Neural progenitor cell (in vitro differentiated cells): ENCODE data around the gene ARL16. TPM values are rescaled to one million over a fixed set of nuclear protein-coding genes. Genes with fewer than 3 reads are reported as not detected.
A peak's percentile ranks its signal among the peaks of the same experiment; 100 is the strongest.

Experiments used
- DNase-seq: peaks from one replicate; pipeline ENCODE4 v3.0.0-alpha.2; 2016; ENCODE audit warnings: low spot score
- H2AFZ ChIP-seq: fragments of 200-600 bp; sonication (generic); replicated peaks from 2 replicates; pipeline ENCODE4 v1.6.1; 2016; ENCODE audit warnings: antibody characterized with exemption
- H3F3A ChIP-seq: fragments of 200-600 bp; sonication (generic); 2 replicates; pipeline ENCODE4 v1.6.1; 2016; ENCODE audit warnings: antibody characterized with exemption, low read depth
- H3K27ac ChIP-seq: fragments of 200-600 bp; sonication (generic); 2 replicates; pipeline ENCODE4 v1.5.1; 2016; ENCODE audit warnings: mild to moderate bottlenecking
- H3K27me3 ChIP-seq: fragments of 200-600 bp; sonication (generic); 2 replicates; pipeline ENCODE4 v1.6.1; 2016; ENCODE audit warnings: mild to moderate bottlenecking, moderate library complexity
- H3K36me3 ChIP-seq: fragments of 200-600 bp; sonication (generic); 2 replicates; pipeline ENCODE4 v1.5.1; 2016
- H3K4me1 ChIP-seq: fragments of 200-600 bp; sonication (generic); 2 replicates; pipeline ENCODE4 v1.6.1; 2016; ENCODE audit warnings: mixed run types
- H3K4me2 ChIP-seq: fragments of 200-600 bp; sonication (generic); 2 replicates; pipeline ENCODE4 v1.6.1; 2016
- H3K4me3 ChIP-seq: fragments of 200-600 bp; sonication (generic); 2 replicates; pipeline ENCODE4 v1.5.1; 2016
- H3K79me2 ChIP-seq: fragments of 200-600 bp; sonication (generic); 2 replicates; pipeline ENCODE4 v1.6.1; 2016; ENCODE audit warnings: low read depth
- H3K9ac ChIP-seq: fragments of 200-600 bp; sonication (generic); 2 replicates; pipeline ENCODE4 v1.6.1; 2016
- H3K9me3 ChIP-seq: fragments of 200-600 bp; sonication (generic); 2 replicates; pipeline ENCODE4 v1.5.1; 2016; ENCODE audit warnings: low read depth
- H4K20me1 ChIP-seq: fragments of 200-600 bp; sonication (generic); 2 replicates; pipeline ENCODE4 v1.6.1; 2016; ENCODE audit warnings: low read depth
- H3K27ac Mint-ChIP-seq: 3 replicates; pipeline ENCODE4 v1.8.0; 2021; ENCODE audit warnings: mixed read lengths
- H3K27me3 Mint-ChIP-seq: 2 replicates; pipeline ENCODE4 v1.8.0; 2022; ENCODE audit warnings: low read depth, mild to moderate bottlenecking, inconsistent platforms, moderate library complexity, mixed read lengths; ENCODE audit not compliant: insufficient read depth
- H3K36me3 Mint-ChIP-seq: 3 replicates; pipeline ENCODE4 v1.8.0; 2021; ENCODE audit warnings: mixed read lengths
- H3K4me1 Mint-ChIP-seq: 3 replicates; pipeline ENCODE4 v1.8.0; 2021; ENCODE audit warnings: mixed read lengths
- H3K4me3 Mint-ChIP-seq: 3 replicates; pipeline ENCODE4 v1.8.0; 2021; ENCODE audit warnings: mild to moderate bottlenecking, moderate library complexity, mixed read lengths
- H3K9me3 Mint-ChIP-seq: 3 replicates; pipeline ENCODE4 v1.8.0; 2020; ENCODE audit warnings: mixed read lengths
- CTCF ChIP-seq: fragments of 200-600 bp; sonication (generic); IDR thresholded peaks from 2 replicates; pipeline ENCODE4 v1.5.1; 2017; ENCODE audit warnings: antibody characterized with exemption, mild to moderate bottlenecking
- EZH2 ChIP-seq: fragments of 200-600 bp; sonication (generic); IDR thresholded peaks from 2 replicates; pipeline ENCODE4 v1.6.1; 2017; ENCODE audit warnings: antibody characterized with exemption, mild to moderate bottlenecking, moderate library complexity
- EZH2phosphoT487 ChIP-seq: fragments of 200-600 bp; sonication (generic); IDR thresholded peaks from 2 replicates; pipeline ENCODE4 v1.6.1; 2017; ENCODE audit warnings: antibody characterized with exemption
- total RNA-seq: library from RNA; depleted of rRNA; stranded (reverse); fragments of >200 nt; gene quantifications from 2 replicates; pipeline ENCODE4 v1.2.3, GENCODE V29; 2015; ENCODE audit warnings: low replicate concordance

ARL16 gene
- total RNA-seq, 1 donor from 2014 or later, result 31.2 TPM

GRCh38 chr17:81713004-81713555 lies 29.5 kb upstream of the ARL16 start:
- no peak overlapping the region for H2AFZ ChIP-seq
- DNase-seq, result no peak

GRCh38 chr17:81712468-81713003 lies 28.9 kb upstream of the ARL16 start:
- Histone ChIP-seq H3K27ac (no peak overlapping the region), H3K36me3 (no peaks in the 10 kb centered on the region)
- DNase-seq, result peak; percentile 60

More at GRCh38 chr17:81713004-81713555, 29.5 kb upstream of the ARL16 start:
- Mint-ChIP-seq H3K4me1 (peaks cover 24% of the 10 kb centered on the region), H3K27ac (no peak overlapping the region), H3K4me3 (peak overlapping the region; percentile 94), H3K27me3 (peaks cover 4% of the 10 kb centered on the region), H3K9me3 (no peaks in the 10 kb centered on the region), H3K36me3 (peaks cover 2% of the 10 kb centered on the region)
- Histone ChIP-seq H3K27ac (no peak overlapping the region), H3K4me3 (peak overlapping the region; percentile 94), H3K4me1 (peaks cover 33% of the 10 kb centered on the region), H3K9me3 (no peaks in the 10 kb centered on the region), H3K27me3 (peaks cover 21% of the 10 kb centered on the region), H3K9ac (peak overlapping the region; percentile 58), H4K20me1 (peaks cover 23% of the 10 kb centered on the region), H3K4me2 (peak overlapping the region; percentile 100), H3K79me2 (peaks cover 12% of the 10 kb centered on the region), H3K36me3 (no peaks in the 10 kb centered on the region), H3F3A (peaks cover 39% of the 10 kb centered on the region)
- TF ChIP-seq EZH2 (no peak), EZH2phosphoT487 (no peak), CTCF (no peak)

GRCh38 chr17:81711814-81712467 lies 28.3 kb upstream of the ARL16 start, which contains the start of gene SLC25A10:
Gene SLC25A10 (plus strand): TSS chr17:81712284. CDS start chr17:81712427, 143 bp downstream.
- Histone ChIP-seq H3K27ac (no peak within 1 kb of the TSS), H4K20me1 (peaks cover 23% of the 10 kb centered on the region), H3K27me3 (peaks cover 21% of the 10 kb centered on the region), H3K4me2 (peak within 1 kb of the TSS; percentile 100), H3K9me3 (no peaks in the 10 kb centered on the region), H3F3A (peaks cover 39% of the 10 kb centered on the region), H3K79me2 (peaks cover 12% of the 10 kb centered on the region), H3K4me1 (peaks cover 33% of the 10 kb centered on the region), H3K4me3 (peak within 1 kb of the TSS; percentile 94), H2AFZ (peak within 1 kb of the TSS; percentile 95), H3K36me3 (no peaks in the 10 kb centered on the region), H3K9ac (peak within 1 kb of the TSS; percentile 58)
- H3K4me1 Mint-ChIP-seq, result peaks cover 24% of the 10 kb centered on the region
- no peaks in the 10 kb centered on the region for H3K9me3 Mint-ChIP-seq
- TF ChIP-seq EZH2 (peak; percentile 36), EZH2phosphoT487 (peak; percentile 28), CTCF (peak; percentile 21)
- H3K4me3 Mint-ChIP-seq, result peak within 1 kb of the TSS; percentile 94
- no peak within 1 kb of the TSS for H3K27ac Mint-ChIP-seq
- peaks cover 3% of the 10 kb centered on the region for H3K27me3 Mint-ChIP-seq
- peaks cover under 1% of the 10 kb centered on the region for H3K36me3 Mint-ChIP-seq
- DNase-seq, result peak; percentile 93

More at GRCh38 chr17:81712468-81713003, 28.9 kb upstream of the ARL16 start:
- peak overlapping the region; percentile 94 for H3K4me3 ChIP-seq
- Mint-ChIP-seq H3K9me3 (no peaks in the 10 kb centered on the region), H3K36me3 (no peaks in the 10 kb centered on the region), H3K27me3 (peaks cover 3% of the 10 kb centered on the region), H3K4me1 (peaks cover 24% of the 10 kb centered on the region), H3K27ac (no peak overlapping the region), H3K4me3 (peak overlapping the region; percentile 94)
- peaks cover 39% of the 10 kb centered on the region for H3F3A ChIP-seq
- peak overlapping the region; percentile 58 for H3K9ac ChIP-seq
- no peak overlapping the region for H2AFZ ChIP-seq
- H3K4me1 ChIP-seq, result peaks cover 33% of the 10 kb centered on the region
- no peaks in the 10 kb centered on the region for H3K9me3 ChIP-seq
- H3K79me2 ChIP-seq, result peaks cover 12% of the 10 kb centered on the region
- H3K27me3 ChIP-seq, result peaks cover 21% of the 10 kb centered on the region
- TF ChIP-seq EZH2phosphoT487 (no peak), CTCF (peak; percentile 23), EZH2 (no peak)
- peaks cover 23% of the 10 kb centered on the region for H4K20me1 ChIP-seq
- peak overlapping the region; percentile 100 for H3K4me2 ChIP-seq
